IMR-90 (cell line): Measurements from ENCODE around the gene CEP85. TPM values are rescaled to one million over a fixed set of nuclear protein-coding genes. Genes with fewer than 3 reads are reported as not detected.

Experiments
- ATAC-seq: fragments of 200-7000 bp; cut with Tn5 transposase; 2 replicates; pipeline ENCODE4 v1.9.1; 2020; ENCODE audit warnings: low read depth, mild to moderate bottlenecking, moderate library complexity
- BruUV-seq: library from RNA; stranded (reverse); fragments of 400-500 nt; replicated peaks from 2 replicates; lab custom pipeline; 2021; lab: Mats Ljungman, UMichigan
- CTCF ChIA-PET: fragments of 300-600 bp; formaldehyde crosslinking; extraction: SDS; loops from one replicate; lab custom pipeline; 2021; ENCODE audit warnings: antibody characterized with exemption; lab: Yijun Ruan, JAX
- POLR2A ChIA-PET: fragments of 300-600 bp; sonication (Branson Sonifier 250); formaldehyde crosslinking; loops from one replicate; lab custom pipeline; 2022; ENCODE audit warnings: antibody characterized with exemption; ENCODE audit not compliant: unreplicated experiment; lab: Charles Lee
- DNase-seq: peaks from one replicate; pipeline ENCODE4 v3.0.0; 2013
- H2AFZ ChIP-seq: replicated peaks from 2 replicates; pipeline ENCODE3; 2013; ENCODE audit warnings: low read length, mild to moderate bottlenecking; ENCODE audit not compliant: poor library complexity
- H2AK5ac ChIP-seq: 2 replicates; pipeline ENCODE4 v1.6.1; 2013; ENCODE audit warnings: low read depth, low read length, inconsistent platforms
- H2AK9ac ChIP-seq: replicated peaks from 2 replicates; pipeline ENCODE3; 2013; ENCODE audit warnings: mild to moderate bottlenecking, low read depth, low read length, moderate library complexity; ENCODE audit not compliant: poor library complexity
- H2BK120ac ChIP-seq: 2 replicates; pipeline ENCODE4 v1.6.1; 2013; ENCODE audit warnings: low read depth, low read length, inconsistent platforms
- H2BK15ac ChIP-seq: 3 replicates; pipeline ENCODE4 v1.6.1; 2013; ENCODE audit warnings: low read depth, low read length, inconsistent platforms
- H2BK20ac ChIP-seq: 2 replicates; pipeline ENCODE4 v1.6.1; 2013; ENCODE audit warnings: low read depth, mild to moderate bottlenecking, inconsistent platforms, low read length, moderate library complexity
- H2BK5ac ChIP-seq: 2 replicates; pipeline ENCODE4 v1.6.1; 2013; ENCODE audit warnings: mild to moderate bottlenecking, low read depth, low read length, inconsistent platforms; ENCODE audit not compliant: poor library complexity, severe bottlenecking
- H3K14ac ChIP-seq: replicated peaks from 2 replicates; pipeline ENCODE4 v1.6.1; 2013; ENCODE audit warnings: low read depth, low read length, inconsistent platforms
- H3K18ac ChIP-seq: 2 replicates; pipeline ENCODE4 v1.6.1; 2013; ENCODE audit warnings: low read depth, low read length, control low read depth
- H3K23ac ChIP-seq: 2 replicates; pipeline ENCODE4 v1.6.1; 2013; ENCODE audit warnings: low read depth, low read length, inconsistent platforms
- H3K27ac ChIP-seq: 2 replicates; pipeline ENCODE4 v1.5.1; 2013; ENCODE audit warnings: mild to moderate bottlenecking, control low read depth, low read length; ENCODE audit not compliant: insufficient read depth
- H3K27me3 ChIP-seq: 2 replicates; pipeline ENCODE4 v1.6.1; 2013; ENCODE audit warnings: low read length; ENCODE audit not compliant: control insufficient read depth, insufficient read depth
- H3K36me3 ChIP-seq: 2 replicates; pipeline ENCODE4 v1.6.1; 2013; ENCODE audit warnings: low read length, mixed read lengths; ENCODE audit not compliant: control insufficient read depth, insufficient read depth
- H3K4ac ChIP-seq: 2 replicates; pipeline ENCODE4 v1.6.1; 2013; ENCODE audit warnings: low read depth, low read length, inconsistent platforms
- H3K4me1 ChIP-seq: 2 replicates; pipeline ENCODE4 v1.6.1; 2013; ENCODE audit warnings: low read length, mixed read lengths; ENCODE audit not compliant: control insufficient read depth, insufficient read depth
- H3K4me2 ChIP-seq: 2 replicates; pipeline ENCODE4 v1.6.1; 2013; ENCODE audit warnings: low read depth, mild to moderate bottlenecking, control low read depth, low read length, moderate library complexity
- H3K4me3 ChIP-seq: 2 replicates; pipeline ENCODE4 v1.5.1; 2013; ENCODE audit warnings: low read depth, mild to moderate bottlenecking, control low read depth, low read length, moderate library complexity; ENCODE audit not compliant: insufficient read depth
- H3K56ac ChIP-seq: 2 replicates; pipeline ENCODE4 v1.6.1; 2013; ENCODE audit warnings: low read length, inconsistent platforms; ENCODE audit not compliant: insufficient read depth; ENCODE audit errors: extremely low read depth
- H3K79me1 ChIP-seq, 2 experiments: 2 replicates each; pipeline ENCODE4 v1.6.1; 2013; ENCODE audit warnings: low read length in 2 of 2, inconsistent platforms in 1 of 2, low read depth in 1 of 2
- H3K9ac ChIP-seq: 2 replicates; pipeline ENCODE4 v1.6.1; 2013; ENCODE audit warnings: low read depth, low read length, control low read depth
- H3K9me1 ChIP-seq: 2 replicates; pipeline ENCODE4 v1.6.1; 2013; ENCODE audit warnings: low read length, inconsistent platforms; ENCODE audit not compliant: insufficient read depth
- H3K9me3 ChIP-seq: 2 replicates; pipeline ENCODE4 v1.6.1; 2013; ENCODE audit warnings: low read length; ENCODE audit not compliant: control insufficient read depth, insufficient read depth
- H4K20me1 ChIP-seq: 2 replicates; pipeline ENCODE4 v1.6.1; 2013; ENCODE audit warnings: low read length, inconsistent platforms; ENCODE audit not compliant: insufficient read depth
- H4K5ac ChIP-seq: 2 replicates; pipeline ENCODE4 v1.6.1; 2013; ENCODE audit warnings: mild to moderate bottlenecking, low read depth, low read length, control low read depth
- H4K8ac ChIP-seq, 2 experiments: 2 replicates each; pipeline ENCODE4 v1.6.1; 2013; ENCODE audit warnings: low read depth in 2 of 2, low read length in 2 of 2, control low read depth in 1 of 2, inconsistent platforms in 1 of 2
- H4K91ac ChIP-seq: 2 replicates; pipeline ENCODE4 v1.6.1; 2013; ENCODE audit warnings: low read depth, low read length, inconsistent platforms; ENCODE audit not compliant: insufficient read depth
- CTCF ChIP-seq: conservative IDR thresholded peaks from 2 replicates; pipeline ENCODE4 v1.5.1; 2012; ENCODE audit warnings: mild to moderate bottlenecking, low read depth, low read length, improper control_type of control experiment
- WGBS, 2 experiments: methylation state at CpG; one replicate each; pipeline versions ENCODE4 v1.1.5 to v1.1.7; 2013; ENCODE audit warnings: missing lambda C conversion rate in 2 of 2; ENCODE audit not compliant: insufficient read length in 1 of 2; ENCODE audit errors: extremely low coverage in 2 of 2; 5-methylcytosine and 5-hydroxymethylcytosine counted together
- dilution Hi-C: fragments of 300-500 bp; cut with HindIII; formaldehyde crosslinking; loops from one replicate; pipeline ENCODE4 v1.14.3; 2018; ENCODE audit warnings: low sequenced_read_pairs; ENCODE audit not compliant: unreplicated experiment
- in situ Hi-C: fragments of 300-500 bp; cut with MboI; formaldehyde crosslinking; loops from 3 replicates; pipeline ENCODE4 v1.14.3; 2019; ENCODE audit warnings: low sequenced_read_pairs, inconsistent platforms, mixed read lengths
- intact Hi-C: fragments of 100-400 bp; cut with micrococcal nuclease; formaldehyde crosslinking; loops from 2 replicates; pipeline ENCODE4 v1.10.0; 2022
- polyA plus RNA-seq, 3 experiments: library from polyadenylated mRNA; depleted of rRNA; stranded (reverse); fragments of >200 nt; gene quantifications; 2 replicates each; pipeline ENCODE4 v1.2.3, GENCODE V29; 2012; ENCODE audit warnings: low replicate concordance in 1 of 3
- total RNA-seq: library from RNA; depleted of rRNA; stranded (reverse); fragments of >200 nt; gene quantifications from 2 replicates; pipeline ENCODE4 v1.2.3, GENCODE V29; 2012

Gene CEP85
- total and polyA plus RNA-seq, 2 of the 4 experiments (the other 2 are of a cell fraction), result 11.5 to 11.8 TPM

- TF ChIP-seq CTCF, result no peak
Observed at GRCh38 chr1:26306290-26307229, 72.6 kb downstream of the CEP85 start, which contains the start of gene UBXN11 (continued).

GRCh38 chr1:26307363-26307781, 73.4 kb downstream of the CEP85 start:
- no peak overlapping the region for H3K4me2 ChIP-seq
- no peak for DNase-seq
- H2BK15ac ChIP-seq, result no peak overlapping the region
- in situ Hi-C loops (no loop called here), dilution Hi-C loops (no loop called here), intact Hi-C loops (no loop called here)
- H3K4me3 ChIP-seq, result no peak overlapping the region
- BruUV-seq, result no TSS peak
- H3K56ac ChIP-seq, result no peak overlapping the region
- TF ChIP-seq CTCF, result no peak
- no peaks in the 10 kb centered on the region for H3K9me3 ChIP-seq
- no peak overlapping the region for H3K4ac ChIP-seq
- H3K4me1 ChIP-seq, result peaks cover 13% of the 10 kb centered on the region
- H4K5ac ChIP-seq, result no peak overlapping the region
- no peak for ATAC-seq
- no CpG with 5 or more reads among the region's 6 CpGs for WGBS, 2 experiments
- H3K36me3 ChIP-seq, result no peaks in the 10 kb centered on the region
- no peak overlapping the region for H4K91ac ChIP-seq
- ChIA-PET POLR2A (interaction anchor here (1.0 kb wide), 1 partner anchor 14 kb away, joined by 14 read pairs; no protein-coding TSS in a partner anchor), CTCF (no interaction called here)
- H2AK5ac ChIP-seq, result no peak overlapping the region
- no peak overlapping the region for H2AK9ac ChIP-seq
- no peak overlapping the region for H3K14ac ChIP-seq
- H2BK20ac ChIP-seq, result no peak overlapping the region
- no peak overlapping the region for H3K27ac ChIP-seq
- no peak overlapping the region for H3K23ac ChIP-seq
- no peaks in the 10 kb centered on the region for H4K20me1 ChIP-seq
- H3K9ac ChIP-seq, result no peak overlapping the region
- no peak overlapping the region for H2AFZ ChIP-seq
- no peak overlapping the region for H2BK5ac ChIP-seq
- H3K9me1 ChIP-seq, result peaks cover 12% of the 10 kb centered on the region
- no peaks in the 10 kb centered on the region for H3K27me3 ChIP-seq
- H4K8ac ChIP-seq, result peak overlapping the region; percentile 92 to 97
- H3K18ac ChIP-seq, result no peak overlapping the region
- no peak overlapping the region for H2BK120ac ChIP-seq
- peaks cover 9 to 26% of the 10 kb centered on the region in 2 experiments; a peak in 3 of 4 replicates for H3K79me1 ChIP-seq
